Neural cell (in vitro differentiated cells): ENCODE results near the gene SNAP25.

ENCODE experiments used
- EP300 ChIP-seq: fragments of 450-650 bp; conservative IDR thresholded peaks from 2 replicates; pipeline ENCODE4 v1.6.1; 2014; ENCODE audit warnings: antibody characterized with exemption, mild to moderate bottlenecking, moderate library complexity; ENCODE audit not compliant: poor library complexity, severe bottlenecking
- EZH2 ChIP-seq: fragments of 200-600, 300-800 bp; shearing (Covaris generic), sonication (generic); IDR thresholded peaks from 2 replicates; pipeline ENCODE4 v1.6.1; 2014; ENCODE audit warnings: antibody characterized with exemption, low read length, borderline replicate concordance, mild to moderate bottlenecking; ENCODE audit not compliant: insufficient read depth, poor library complexity, severe bottlenecking
- POLR2AphosphoS5 ChIP-seq: IDR thresholded peaks from 2 replicates; pipeline ENCODE4 v1.6.1; 2012
- TAF1 ChIP-seq: IDR thresholded peaks from 2 replicates; pipeline ENCODE4 v1.6.1; 2012; ENCODE audit warnings: low read depth
- TF ChIP-seq, protein P1 (sequence below): fragments of 450-650 bp; IDR thresholded peaks from 2 replicates; pipeline ENCODE4 v1.5.1; 2014; ENCODE audit warnings: antibody characterized with exemption, mild to moderate bottlenecking, moderate library complexity; ENCODE audit not compliant: poor library complexity, severe bottlenecking
- TF ChIP-seq, protein P2 (sequence below): IDR thresholded peaks from 2 replicates; pipeline ENCODE4 v1.6.1; 2012; ENCODE audit warnings: borderline replicate concordance

DNA sequence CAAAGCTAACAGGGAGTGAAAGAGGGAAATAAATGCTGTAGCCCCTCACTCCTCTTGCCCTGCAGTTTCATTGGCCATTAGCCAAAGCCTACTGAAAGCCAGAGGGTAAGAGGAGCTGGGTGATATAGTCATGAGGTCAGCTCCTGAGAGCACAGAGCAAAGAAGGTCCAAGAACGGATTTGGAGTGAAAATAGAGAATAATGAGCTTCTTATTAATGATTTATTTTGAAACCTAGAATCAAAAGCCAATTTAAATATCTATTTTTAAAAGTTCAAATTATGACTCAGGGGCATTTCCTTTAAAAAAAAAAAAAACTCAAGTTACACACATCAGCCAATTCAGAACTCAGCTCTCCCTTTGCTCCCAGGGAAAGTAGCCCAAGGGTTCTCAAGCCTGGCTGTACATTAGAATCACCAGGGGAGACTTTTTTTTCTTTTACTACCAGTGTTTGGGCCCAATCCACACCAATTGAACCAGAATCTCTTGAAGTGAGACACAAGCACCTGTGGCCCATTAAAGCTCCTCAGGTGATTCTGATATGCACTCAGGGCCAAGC, 79.1 kb downstream of the SNAP25 start:
- no peak for TF ChIP-seq EP300
- TF ChIP-seq, protein P1, sequence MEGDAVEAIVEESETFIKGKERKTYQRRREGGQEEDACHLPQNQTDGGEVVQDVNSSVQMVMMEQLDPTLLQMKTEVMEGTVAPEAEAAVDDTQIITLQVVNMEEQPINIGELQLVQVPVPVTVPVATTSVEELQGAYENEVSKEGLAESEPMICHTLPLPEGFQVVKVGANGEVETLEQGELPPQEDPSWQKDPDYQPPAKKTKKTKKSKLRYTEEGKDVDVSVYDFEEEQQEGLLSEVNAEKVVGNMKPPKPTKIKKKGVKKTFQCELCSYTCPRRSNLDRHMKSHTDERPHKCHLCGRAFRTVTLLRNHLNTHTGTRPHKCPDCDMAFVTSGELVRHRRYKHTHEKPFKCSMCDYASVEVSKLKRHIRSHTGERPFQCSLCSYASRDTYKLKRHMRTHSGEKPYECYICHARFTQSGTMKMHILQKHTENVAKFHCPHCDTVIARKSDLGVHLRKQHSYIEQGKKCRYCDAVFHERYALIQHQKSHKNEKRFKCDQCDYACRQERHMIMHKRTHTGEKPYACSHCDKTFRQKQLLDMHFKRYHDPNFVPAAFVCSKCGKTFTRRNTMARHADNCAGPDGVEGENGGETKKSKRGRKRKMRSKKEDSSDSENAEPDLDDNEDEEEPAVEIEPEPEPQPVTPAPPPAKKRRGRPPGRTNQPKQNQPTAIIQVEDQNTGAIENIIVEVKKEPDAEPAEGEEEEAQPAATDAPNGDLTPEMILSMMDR: no peak
- TF ChIP-seq, protein P2, sequence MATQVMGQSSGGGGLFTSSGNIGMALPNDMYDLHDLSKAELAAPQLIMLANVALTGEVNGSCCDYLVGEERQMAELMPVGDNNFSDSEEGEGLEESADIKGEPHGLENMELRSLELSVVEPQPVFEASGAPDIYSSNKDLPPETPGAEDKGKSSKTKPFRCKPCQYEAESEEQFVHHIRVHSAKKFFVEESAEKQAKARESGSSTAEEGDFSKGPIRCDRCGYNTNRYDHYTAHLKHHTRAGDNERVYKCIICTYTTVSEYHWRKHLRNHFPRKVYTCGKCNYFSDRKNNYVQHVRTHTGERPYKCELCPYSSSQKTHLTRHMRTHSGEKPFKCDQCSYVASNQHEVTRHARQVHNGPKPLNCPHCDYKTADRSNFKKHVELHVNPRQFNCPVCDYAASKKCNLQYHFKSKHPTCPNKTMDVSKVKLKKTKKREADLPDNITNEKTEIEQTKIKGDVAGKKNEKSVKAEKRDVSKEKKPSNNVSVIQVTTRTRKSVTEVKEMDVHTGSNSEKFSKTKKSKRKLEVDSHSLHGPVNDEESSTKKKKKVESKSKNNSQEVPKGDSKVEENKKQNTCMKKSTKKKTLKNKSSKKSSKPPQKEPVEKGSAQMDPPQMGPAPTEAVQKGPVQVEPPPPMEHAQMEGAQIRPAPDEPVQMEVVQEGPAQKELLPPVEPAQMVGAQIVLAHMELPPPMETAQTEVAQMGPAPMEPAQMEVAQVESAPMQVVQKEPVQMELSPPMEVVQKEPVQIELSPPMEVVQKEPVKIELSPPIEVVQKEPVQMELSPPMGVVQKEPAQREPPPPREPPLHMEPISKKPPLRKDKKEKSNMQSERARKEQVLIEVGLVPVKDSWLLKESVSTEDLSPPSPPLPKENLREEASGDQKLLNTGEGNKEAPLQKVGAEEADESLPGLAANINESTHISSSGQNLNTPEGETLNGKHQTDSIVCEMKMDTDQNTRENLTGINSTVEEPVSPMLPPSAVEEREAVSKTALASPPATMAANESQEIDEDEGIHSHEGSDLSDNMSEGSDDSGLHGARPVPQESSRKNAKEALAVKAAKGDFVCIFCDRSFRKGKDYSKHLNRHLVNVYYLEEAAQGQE: no peak
- no peak for TF ChIP-seq TAF1
- TF ChIP-seq EZH2: no peak
- TF ChIP-seq POLR2AphosphoS5: no peak
